NCI-H345 (cell line): Measurements from ENCODE around the gene SST.

ENCODE experiments used
- DNase-seq: peaks from one replicate; lab custom pipeline; 2025; lab: John Stamatoyannopoulos, UW

SST gene

GRCh38 chr3:187669675-187670504 lies at the start of gene SST:
Gene SST, minus strand, starts transcription at chr3:187670394. Its CDS starts 103 bp downstream, at chr3:187670291.
- DNase-seq = no peak

- DNase-seq = peak; percentile 56
Measured at GRCh38 chr3:187719628-187720336, 49.6 kb upstream of the SST start.

- no peak for DNase-seq
Measured at GRCh38 chr3:187718802-187719201, 48.6 kb upstream of the SST start.

- no peak for DNase-seq
Measured at GRCh38 chr3:187717572-187717971, 47.4 kb upstream of the SST start.

GRCh38 chr3:187714404-187714979 lies 44.3 kb upstream of the SST start:
- peak; percentile 78 for DNase-seq

- DNase-seq = no peak
Measured at GRCh38 chr3:187713504-187713903, 43.3 kb upstream of the SST start.

- DNase-seq = no peak
Measured at GRCh38 chr3:187709155-187709554, 39.0 kb upstream of the SST start.

- no peak for DNase-seq
Measured at GRCh38 chr3:187708696-187709095, 38.5 kb upstream of the SST start.

GRCh38 chr3:187706971-187707370 lies 36.8 kb upstream of the SST start:
- no peak for DNase-seq

GRCh38 chr3:187705164-187705563 lies 35.0 kb upstream of the SST start:
- DNase-seq = no peak

GRCh38 chr3:187702507-187703033 lies 32.4 kb upstream of the SST start, which contains the start of gene RTP2:
Gene RTP2, minus strand, starts transcription at chr3:187702557. Its CDS starts 429 bp downstream, at chr3:187702128.
- DNase-seq = no peak

- DNase-seq = no peak
Measured at GRCh38 chr3:187700249-187700648, 30.1 kb upstream of the SST start.

GRCh38 chr3:187698499-187699399 lies 28.6 kb upstream of the SST start:
- DNase-seq = no peak

- no peak for DNase-seq
Measured at GRCh38 chr3:187696021-187696420, 25.8 kb upstream of the SST start.

- DNase-seq = no peak
Measured at GRCh38 chr3:187695449-187695848, 25.3 kb upstream of the SST start.

- DNase-seq = no peak
Measured at GRCh38 chr3:187694801-187695200, 24.6 kb upstream of the SST start.

- no peak for DNase-seq
Measured at GRCh38 chr3:187693431-187693830, 23.2 kb upstream of the SST start.

GRCh38 chr3:187689984-187690383 lies 19.8 kb upstream of the SST start:
- DNase-seq = no peak

- DNase-seq = no peak
Measured at GRCh38 chr3:187686621-187687273, 16.6 kb upstream of the SST start.

- no peak for DNase-seq
Measured at GRCh38 chr3:187685948-187686347, 15.8 kb upstream of the SST start.

GRCh38 chr3:187684880-187685279 lies 14.7 kb upstream of the SST start:
- no peak for DNase-seq
